Panc1 (cell line): ENCODE data around the gene MRGPRF. TPM values are rescaled to one million over a fixed set of nuclear protein-coding genes. Genes with fewer than 3 reads are reported as not detected.
A peak's percentile ranks its signal among the peaks of the same experiment; 100 is the strongest.

Experiments
- ATAC-seq: fragments of 200-7000 bp; cut with Tn5 transposase; 2 replicates; pipeline ENCODE4 v1.9.1; 2020; ENCODE audit warnings: mild to moderate bottlenecking, moderate library complexity
- BruUV-seq: library from RNA; stranded (reverse); fragments of 400-500 nt; replicated peaks from 2 replicates; lab custom pipeline; 2021; lab: Mats Ljungman, UMichigan
- CTCF ChIA-PET: fragments of 300-600 bp; sonication (Branson Sonifier 250); formaldehyde crosslinking; loops from one replicate; lab custom pipeline; 2022; ENCODE audit warnings: antibody characterized with exemption; lab: Charles Lee
- POLR2A ChIA-PET: fragments of 300-600 bp; sonication (Branson Sonifier 250); formaldehyde crosslinking; loops from one replicate; lab custom pipeline; 2022; ENCODE audit warnings: antibody characterized with exemption; lab: Charles Lee
- DNase-seq: peaks from one replicate; pipeline ENCODE4 v3.0.0-alpha.2; 2010; ENCODE audit warnings: low read depth, low spot score
- H3K27ac ChIP-seq: 2 replicates; pipeline ENCODE4 v1.5.1; 2011; ENCODE audit warnings: mild to moderate bottlenecking, low read length, inconsistent platforms
- H3K27me3 ChIP-seq: fragments of 200-500 bp; sonication (Bioruptor generic); 2 replicates; pipeline ENCODE4 v1.6.0; 2014; ENCODE audit warnings: low read length, inconsistent platforms; ENCODE audit not compliant: control insufficient read depth, insufficient read depth
- H3K36me3 ChIP-seq: fragments of 200-500 bp; sonication (Bioruptor generic); 2 replicates; pipeline ENCODE4 v1.5.1; 2014; ENCODE audit warnings: inconsistent platforms, mild to moderate bottlenecking, low read length, moderate library complexity; ENCODE audit not compliant: control insufficient read depth, insufficient read depth
- H3K4me1 ChIP-seq: 2 replicates; pipeline ENCODE4 v1.5.1; 2011; ENCODE audit warnings: inconsistent platforms, mild to moderate bottlenecking, low read length, moderate library complexity; ENCODE audit not compliant: control insufficient read depth, insufficient read depth
- H3K4me3 ChIP-seq, 2 experiments: 2 replicates each; pipeline ENCODE4 v1.5.1; 2011 to 2012; ENCODE audit warnings: low read depth in 2 of 2, low read length in 2 of 2, mild to moderate bottlenecking in 2 of 2, inconsistent platforms in 1 of 2, moderate library complexity in 1 of 2
- H3K9me3 ChIP-seq: fragments of 200-500 bp; sonication (Bioruptor generic); 2 replicates; pipeline ENCODE4 v1.5.1; 2014; ENCODE audit warnings: low read depth, mild to moderate bottlenecking, inconsistent platforms, low read length, moderate library complexity; ENCODE audit not compliant: control insufficient read depth, insufficient read depth
- CTCF ChIP-seq: fragments of 450-650 bp; IDR thresholded peaks from 2 replicates; pipeline ENCODE4 v1.5.1; 2017; ENCODE audit warnings: mild to moderate bottlenecking
- POLR2AphosphoS5 ChIP-seq: IDR thresholded peaks from 2 replicates; pipeline ENCODE4 v1.6.1; 2012; ENCODE audit warnings: mild to moderate bottlenecking, low read depth, low read length, moderate library complexity
- SIN3A ChIP-seq: IDR thresholded peaks from 2 replicates; pipeline ENCODE4 v1.6.1; 2012; ENCODE audit warnings: low read depth, mild to moderate bottlenecking, low read length, moderate library complexity, borderline replicate concordance; ENCODE audit not compliant: insufficient read depth
- TCF7L2 ChIP-seq: IDR thresholded peaks from 2 replicates; pipeline ENCODE4 v1.6.1; 2011; ENCODE audit warnings: mild to moderate bottlenecking, low read depth, low read length, inconsistent platforms
- in situ Hi-C: cut with HindIII; loops from 2 replicates; pipeline ENCODE4 v1.10.0; 2016; ENCODE audit warnings: low sequenced_read_pairs, low pct_unique_long_range_greater_than_20kb
- intact Hi-C: fragments of 100-400 bp; cut with micrococcal nuclease; formaldehyde crosslinking; loops from one replicate; pipeline ENCODE4 v1.10.0; 2022; ENCODE audit not compliant: unreplicated experiment
- total RNA-seq: library from RNA; stranded (reverse); gene quantifications from one replicate; pipeline ENCODE4 v1.2.1, GENCODE V29; 2021; ENCODE audit not compliant: unreplicated experiment
- TF ChIP-seq, protein P1 (sequence below), 2 experiments: IDR thresholded peaks; 2 replicates each; pipeline ENCODE4 v1.6.1; 2011 to 2012; ENCODE audit warnings: low read depth in 2 of 2, control low read depth in 1 of 2, low read length in 1 of 2, mild to moderate bottlenecking in 1 of 2, moderate library complexity in 1 of 2; ENCODE audit not compliant: insufficient read depth in 1 of 2

MRGPRF gene
- total RNA-seq, 1 experiment from 2014 or later, result 0.36 TPM

- Histone ChIP-seq H3K27me3 (no peaks in the 10 kb centered on the region; the same call in 1 of the 2 replicates), H3K9me3 (no peaks in the 10 kb centered on the region), H3K4me3 (no peak overlapping the region), H3K27ac (no peak overlapping the region), H3K4me1 (no peaks in the 10 kb centered on the region), H3K36me3 (no peaks in the 10 kb centered on the region)
- BruUV-seq, result no TSS peak
- ATAC-seq (0 out of 2 replicates have a peak, but pooled peaks have one; percentile 32), DNase-seq (no peak)
- intact Hi-C loops, result no loop called here
- ChIA-PET CTCF (no interaction called here), POLR2A (no interaction called here)
- TF ChIP-seq, protein P1, sequence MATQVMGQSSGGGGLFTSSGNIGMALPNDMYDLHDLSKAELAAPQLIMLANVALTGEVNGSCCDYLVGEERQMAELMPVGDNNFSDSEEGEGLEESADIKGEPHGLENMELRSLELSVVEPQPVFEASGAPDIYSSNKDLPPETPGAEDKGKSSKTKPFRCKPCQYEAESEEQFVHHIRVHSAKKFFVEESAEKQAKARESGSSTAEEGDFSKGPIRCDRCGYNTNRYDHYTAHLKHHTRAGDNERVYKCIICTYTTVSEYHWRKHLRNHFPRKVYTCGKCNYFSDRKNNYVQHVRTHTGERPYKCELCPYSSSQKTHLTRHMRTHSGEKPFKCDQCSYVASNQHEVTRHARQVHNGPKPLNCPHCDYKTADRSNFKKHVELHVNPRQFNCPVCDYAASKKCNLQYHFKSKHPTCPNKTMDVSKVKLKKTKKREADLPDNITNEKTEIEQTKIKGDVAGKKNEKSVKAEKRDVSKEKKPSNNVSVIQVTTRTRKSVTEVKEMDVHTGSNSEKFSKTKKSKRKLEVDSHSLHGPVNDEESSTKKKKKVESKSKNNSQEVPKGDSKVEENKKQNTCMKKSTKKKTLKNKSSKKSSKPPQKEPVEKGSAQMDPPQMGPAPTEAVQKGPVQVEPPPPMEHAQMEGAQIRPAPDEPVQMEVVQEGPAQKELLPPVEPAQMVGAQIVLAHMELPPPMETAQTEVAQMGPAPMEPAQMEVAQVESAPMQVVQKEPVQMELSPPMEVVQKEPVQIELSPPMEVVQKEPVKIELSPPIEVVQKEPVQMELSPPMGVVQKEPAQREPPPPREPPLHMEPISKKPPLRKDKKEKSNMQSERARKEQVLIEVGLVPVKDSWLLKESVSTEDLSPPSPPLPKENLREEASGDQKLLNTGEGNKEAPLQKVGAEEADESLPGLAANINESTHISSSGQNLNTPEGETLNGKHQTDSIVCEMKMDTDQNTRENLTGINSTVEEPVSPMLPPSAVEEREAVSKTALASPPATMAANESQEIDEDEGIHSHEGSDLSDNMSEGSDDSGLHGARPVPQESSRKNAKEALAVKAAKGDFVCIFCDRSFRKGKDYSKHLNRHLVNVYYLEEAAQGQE (IDR thresholded peaks at IDR 0.05; ENCODE audit: insufficient read depth in 1 of 2, low read depth in 2 of 2, low read length in 1 of 2), result no peak
- no peak for TF ChIP-seq POLR2AphosphoS5
- no peak for TF ChIP-seq TCF7L2
- TF ChIP-seq CTCF, result no peak
- no peak for TF ChIP-seq SIN3A
- in situ Hi-C loops, result no loop called here
Measured at GRCh38 chr11:68979931-68980775, 32.9 kb downstream of the MRGPRF start.

GRCh38 chr11:68978931-68979594 lies 34.0 kb downstream of the MRGPRF start:
- Histone ChIP-seq H3K4me1 (no peaks in the 10 kb centered on the region), H3K27ac (no peak overlapping the region), H3K27me3 (no peaks in the 10 kb centered on the region; the same call in 1 of the 2 replicates), H3K36me3 (no peaks in the 10 kb centered on the region), H3K9me3 (no peaks in the 10 kb centered on the region), H3K4me3 (no peak overlapping the region)
- no TSS peak for BruUV-seq
- CTCF ChIA-PET, result no interaction called here
- ATAC-seq (no peak), DNase-seq (no peak)
- in situ Hi-C loops (no loop called here), intact Hi-C loops (no loop called here)
- TF ChIP-seq, protein P1 (IDR thresholded peaks at IDR 0.05; ENCODE audit: insufficient read depth in 1 of 2, low read depth in 2 of 2, low read length in 1 of 2), result no peak
- TF ChIP-seq POLR2AphosphoS5 (no peak), SIN3A (no peak), TCF7L2 (no peak), CTCF (no peak)
- POLR2A ChIA-PET, result no interaction called here
